NOMO-1 (cell line): Measurements from ENCODE around the gene GEMIN5.

Experiments
- DNase-seq, 2 experiments: peaks; one replicate each; lab custom pipeline; 2025; ENCODE audit not compliant: unreplicated experiment in 2 of 2; lab: John Stamatoyannopoulos, UW

The GEMIN5 gene

DNA sequence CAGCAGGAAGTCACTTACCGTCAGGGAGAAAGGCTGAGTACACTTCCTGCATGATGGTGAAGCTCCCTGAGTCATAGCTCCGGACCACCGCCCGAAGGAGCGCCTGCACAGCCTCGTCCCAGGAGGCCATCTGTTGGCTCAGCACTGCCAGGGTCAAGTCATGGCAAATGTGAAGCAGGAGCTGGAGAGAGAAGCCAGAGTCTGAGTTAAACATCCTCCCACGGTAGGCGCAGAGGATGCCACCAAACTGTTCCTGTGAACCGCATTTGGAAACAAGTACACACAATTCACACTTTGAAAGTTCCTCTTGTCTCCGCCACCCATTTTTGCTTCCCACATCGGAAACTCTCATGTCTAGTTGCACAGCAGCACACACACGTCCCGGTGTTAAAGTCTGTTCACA, 45.6 kb downstream of the GEMIN5 start:
- DNase-seq: no peak

DNA sequence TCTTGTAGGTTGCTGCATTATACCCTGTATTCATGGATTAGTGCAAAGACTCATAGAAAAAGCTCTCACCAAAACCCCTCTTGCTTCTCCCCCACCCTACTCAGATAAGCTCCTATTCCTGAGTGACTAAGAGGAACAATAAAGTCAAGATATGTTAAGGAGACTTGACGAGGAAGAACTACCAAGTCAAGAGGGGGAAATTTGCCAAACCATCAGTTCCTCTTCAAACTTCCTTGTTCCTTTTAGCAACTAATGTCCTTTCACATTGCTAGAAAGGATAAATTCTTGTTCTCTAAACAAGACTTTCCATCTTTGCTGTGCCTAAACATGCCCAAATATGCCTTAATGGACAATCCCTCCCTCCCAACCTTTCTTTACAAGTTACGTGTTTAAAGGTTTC, 52.6 kb downstream of the GEMIN5 start:
- DNase-seq: peak in 1 of 2 experiments; percentile 6

DNA sequence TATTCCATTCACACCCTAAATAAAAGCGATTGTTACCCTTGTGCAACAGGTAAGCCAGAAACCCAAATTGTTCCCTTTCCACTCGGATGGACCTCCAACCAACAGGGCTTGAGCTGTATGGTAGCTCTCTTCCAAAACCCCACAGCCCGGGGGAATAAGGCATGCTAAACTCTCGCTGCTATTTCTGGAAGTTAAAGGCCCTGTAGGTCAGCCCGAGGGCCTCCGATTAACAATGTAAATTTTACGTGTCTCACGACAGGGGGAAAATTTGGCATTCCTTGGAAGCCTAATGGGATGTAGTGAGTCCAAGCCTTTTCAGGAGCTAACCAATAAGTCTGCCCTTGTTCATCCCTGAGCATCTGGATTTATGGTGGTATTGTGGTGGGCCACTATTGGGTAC, 53.6 kb downstream of the GEMIN5 start:
- no peak for DNase-seq

GRCh38 chr5:154881986-154882385, 56.0 kb downstream of the GEMIN5 start:
- DNase-seq: no peak

GRCh38 chr5:154878642-154879335, 59.2 kb downstream of the GEMIN5 start:
- no peak for DNase-seq

DNA sequence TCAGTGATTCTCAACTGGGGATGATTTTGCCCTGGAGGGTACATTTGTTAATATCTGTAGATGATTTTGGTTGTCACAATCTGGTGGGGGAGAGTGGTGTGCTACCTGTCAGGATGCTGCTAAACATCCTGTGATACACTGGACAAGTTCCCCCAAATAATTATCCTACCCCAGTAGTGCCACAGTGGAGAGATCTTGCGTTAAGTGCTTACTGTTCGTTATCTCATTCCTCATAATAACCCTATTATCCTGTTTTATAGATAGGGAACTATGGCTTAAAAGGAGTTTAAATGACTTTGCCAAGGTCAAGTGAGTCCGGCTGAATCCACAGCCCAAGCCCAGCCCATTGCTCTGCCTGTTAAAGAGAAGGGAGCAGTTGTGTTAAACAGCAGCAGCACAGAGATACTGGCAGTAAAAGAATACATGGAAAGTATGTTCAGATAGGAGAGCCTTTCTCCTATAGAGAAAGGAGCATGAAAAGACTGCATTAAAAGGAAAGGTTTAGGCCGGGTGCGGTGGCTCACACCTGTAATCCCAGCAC, 64.2 kb downstream of the GEMIN5 start:
- DNase-seq: no peak

- no peak for DNase-seq
These were observed 66.3 kb downstream of the GEMIN5 start for GRCh38 chr5:154871734-154872133.

- no peak for DNase-seq
These were observed 69.3 kb downstream of the GEMIN5 start for GRCh38 chr5:154868702-154869101.

DNA sequence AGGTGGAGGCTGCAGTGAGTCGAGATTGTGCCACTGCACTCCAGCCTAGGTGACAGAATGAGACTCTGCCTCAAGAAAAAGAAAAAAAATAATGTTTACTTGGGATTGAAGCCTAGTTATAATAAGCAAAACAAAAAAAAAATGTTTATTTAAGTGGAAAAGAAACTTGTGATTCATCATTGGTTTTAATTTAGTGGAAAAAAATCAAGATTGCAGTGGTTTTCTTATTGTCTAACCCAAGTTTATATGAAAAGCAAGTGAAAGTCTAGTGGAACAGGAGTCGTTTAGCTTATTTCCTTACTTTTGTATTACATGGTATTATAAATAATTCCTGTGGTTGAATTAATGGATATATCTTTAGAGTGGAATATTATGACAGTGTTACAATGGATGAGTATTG, 71.2 kb downstream of the GEMIN5 start:
- no peak for DNase-seq

GRCh38 chr5:154865466-154866184, 72.4 kb downstream of the GEMIN5 start:
- DNase-seq: no peak

DNA sequence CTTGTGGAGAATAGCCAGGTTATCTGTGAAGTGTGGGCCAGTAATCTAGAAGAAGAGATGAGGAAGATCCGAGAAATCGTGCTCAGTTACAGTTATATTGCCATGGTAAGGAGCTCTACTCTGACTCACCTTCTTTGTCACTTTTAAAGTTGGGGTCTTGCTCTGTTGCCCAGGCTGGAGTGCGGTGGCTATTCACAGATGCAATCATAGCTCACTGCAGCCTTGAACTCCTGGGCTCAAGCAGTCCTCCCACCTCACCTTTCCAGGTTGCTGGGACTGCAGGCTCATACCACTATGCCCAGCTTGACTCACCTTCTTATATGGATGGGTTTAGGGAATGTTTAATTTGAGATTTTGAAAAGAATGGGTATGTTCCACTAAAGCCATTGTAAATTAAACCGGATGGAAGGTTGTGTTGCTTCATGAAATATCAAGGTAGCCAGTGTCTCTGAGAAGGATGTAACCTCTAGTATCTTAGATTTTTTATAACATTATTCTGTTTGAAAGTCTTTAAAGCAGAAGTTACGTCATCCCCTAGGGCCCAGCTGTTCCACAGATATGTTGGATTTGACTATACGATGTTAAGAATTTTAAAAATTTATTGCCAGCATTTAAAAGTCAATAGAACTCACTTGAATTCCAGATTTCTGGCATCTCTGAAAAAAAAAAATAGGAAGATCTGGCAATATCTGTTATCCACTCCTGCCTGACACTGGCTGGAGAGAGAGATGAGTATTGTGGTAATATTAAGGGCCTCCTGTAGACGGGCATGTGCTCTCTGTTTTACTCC, 74.5 kb downstream of the GEMIN5 start:
- DNase-seq: no peak

DNA sequence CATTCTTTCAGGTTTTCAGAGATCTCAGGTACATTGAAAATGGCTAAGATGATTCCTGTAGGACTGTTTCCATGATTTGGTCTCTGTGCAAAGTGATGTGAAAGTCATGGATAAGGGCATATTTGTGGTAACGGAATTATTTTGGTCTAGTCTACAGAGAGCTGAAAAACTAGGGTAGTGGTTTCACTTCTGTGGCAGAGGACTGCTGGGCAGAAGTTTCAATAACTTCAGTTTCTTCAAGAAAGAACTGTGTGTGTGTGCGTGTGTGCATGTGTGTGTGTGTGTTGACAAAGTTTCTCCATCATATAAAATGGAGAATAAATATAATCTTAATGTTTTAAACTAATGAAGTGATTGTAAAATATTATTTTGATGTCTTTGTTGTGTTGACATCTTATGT, 75.2 kb downstream of the GEMIN5 start:
- DNase-seq: peak; percentile 31 to 32

GRCh38 chr5:154861946-154862345, 76.1 kb downstream of the GEMIN5 start:
- DNase-seq: no peak

GRCh38 chr5:154860765-154861164, 77.2 kb downstream of the GEMIN5 start:
- DNase-seq: peak; percentile 19 to 84

GRCh38 chr5:154860123-154860522, 77.9 kb downstream of the GEMIN5 start:
- DNase-seq: peak; percentile 18 to 33

GRCh38 chr5:154858972-154859871, 78.8 kb downstream of the GEMIN5 start:
- DNase-seq: peak; percentile 78 to 92

GRCh38 chr5:154858297-154858971, 79.6 kb downstream of the GEMIN5 start, which contains the start of gene CNOT8:
Gene CNOT8, plus strand, starts transcription at chr5:154858627. Its CDS starts 4,652 bp downstream, at chr5:154863279.
- peak; percentile 95 to 97 for DNase-seq

- peak; percentile 95 for DNase-seq
These were observed 80.3 kb downstream of the GEMIN5 start for GRCh38 chr5:154857530-154858296.

- no peak for DNase-seq
These were observed 86.7 kb downstream of the GEMIN5 start for GRCh38 chr5:154851351-154851750.
